H1 (cell line): ENCODE measurements around the gene ZBTB48. TPM values are rescaled to one million over a fixed set of nuclear protein-coding genes. Genes with fewer than 3 reads are reported as not detected.

Experiments used
- BRCA1 ChIP-seq: IDR thresholded peaks from 2 replicates; pipeline ENCODE4 v1.6.1; 2012; ENCODE audit warnings: low read depth, low read length, improper control_type of control experiment
- CEBPB ChIP-seq: IDR thresholded peaks from 2 replicates; pipeline ENCODE4 v1.6.1; 2012; ENCODE audit warnings: low read depth, low read length
- CTBP2 ChIP-seq: IDR thresholded peaks from 2 replicates; pipeline ENCODE4 v1.7.0; 2011; ENCODE audit warnings: borderline replicate concordance, mild to moderate bottlenecking, moderate library complexity, mixed read lengths, low read length; ENCODE audit not compliant: insufficient read depth, insufficient read length
- EZH2 ChIP-seq: fragments of 200-600 bp; sonication (generic); IDR thresholded peaks from 2 replicates; pipeline ENCODE4 v1.7.1; 2012; ENCODE audit warnings: low read depth, mild to moderate bottlenecking, moderate library complexity, low read length, inconsistent platforms; ENCODE audit not compliant: severe bottlenecking
- KDM5A ChIP-seq: fragments of 200-600 bp; IDR thresholded peaks from 2 replicates; pipeline ENCODE4 v1.7.1; 2012; ENCODE audit warnings: mild to moderate bottlenecking, low read length, inconsistent platforms, mixed read lengths
- MAFK ChIP-seq: IDR thresholded peaks from 2 replicates; pipeline ENCODE4 v1.6.1; 2012; ENCODE audit warnings: low read depth, mild to moderate bottlenecking, improper control_type of control experiment, low read length
- SAP30 ChIP-seq: fragments of 300-600 bp; sonication (generic); IDR thresholded peaks from 2 replicates; pipeline ENCODE4 v1.7.1; 2012; ENCODE audit warnings: low read length, moderate library complexity, mild to moderate bottlenecking, inconsistent platforms; ENCODE audit not compliant: insufficient read depth, insufficient replicate concordance
- SP2 ChIP-seq: IDR thresholded peaks from 2 replicates; pipeline ENCODE4 v1.6.1; 2012; ENCODE audit warnings: mild to moderate bottlenecking, low read length, inconsistent platforms
- SUZ12 ChIP-seq: fragments of 200-600 bp; sonication (generic); IDR thresholded peaks from 2 replicates; pipeline ENCODE4 v1.6.1; 2012; ENCODE audit warnings: mild to moderate bottlenecking, inconsistent platforms, low read length, moderate library complexity, mixed read lengths
- ZNF274 ChIP-seq: IDR thresholded peaks from 2 replicates; pipeline ENCODE4 v1.7.0; 2012; ENCODE audit warnings: low read length, borderline replicate concordance; ENCODE audit errors: extremely low read depth
- polyA plus RNA-seq, 7 experiments: library from polyadenylated mRNA; depleted of rRNA in 3 of 7; stranded (reverse) in 5 of 7; unstranded in 2 of 7; fragments of >200 nt in 5 of 7; fragments of 200-250 nt in 2 of 7; gene quantifications; 1 replicate in 5 of 7; 2 replicates in 1 of 7; 4 replicates in 1 of 7; pipeline versions ENCODE4 v1.2.1 to v1.2.3, GENCODE V29; 2011 to 2013; ENCODE audit warnings: missing spikeins in 2 of 7, mixed read lengths in 2 of 7
- small RNA-seq: library from polyadenylated mRNA; stranded (forward); fragments of <200 nt; extraction: miRNeasy Mini kit (QIAGEN cat#:217004); gene quantifications from one replicate; pipeline ENCODE3, GENCODE V24; 2013; ENCODE audit not compliant: insufficient read depth
- total RNA-seq: library from RNA; stranded (reverse); fragmentation: NEBNext Ultra II Directional; extraction: Animal tissue kit (Norgen Biotek cat#: 25700); gene quantifications from 2 replicates; pipeline ENCODE4 v1.2.1, GENCODE V29; 2021

ZBTB48 gene
- total and polyA plus RNA-seq, 2 of the 8 experiments (the other 6 are each of a cell fraction or from before 2014, with no cell fraction given) = 28.2 to 28.8 TPM

GRCh38 chr1:6638226-6638625 is 58.4 kb downstream of the ZBTB48 start (continued):
- TF ChIP-seq EZH2 = no peak
- no peak for TF ChIP-seq CTBP2
- no peak for TF ChIP-seq KDM5A
- TF ChIP-seq BRCA1 = no peak
- TF ChIP-seq MAFK = no peak
- no peak for TF ChIP-seq CEBPB
- no peak for TF ChIP-seq SAP30
- TF ChIP-seq SP2 = no peak
- TF ChIP-seq ZNF274 = no peak
- TF ChIP-seq SUZ12 = no peak

Small RNA genes within 50 kb of the gene (small RNA-seq; reads per million reads assigned to genes)
- not detected for gene RNU6-731P

Other genes starting within 250 kb of the ZBTB48 start
- gene ACOT7, start 186.2 kb upstream of the ZBTB48 start, total RNA-seq = 150 and 151 TPM in 2 replicates
- 214 and 263 TPM in 2 replicates for gene ACOT7, start 186.2 kb upstream of the ZBTB48 start, polyA plus RNA-seq (2011; rRNA removed)
- 0.15 and 0.36 TPM in 2 replicates for gene HES2, start 160.1 kb upstream of the ZBTB48 start, total RNA-seq
- 0.53 and 0.86 TPM in 2 replicates for gene HES2, start 160.1 kb upstream of the ZBTB48 start, polyA plus RNA-seq (2011; rRNA removed)
- 14.8 and 16.3 TPM in 2 replicates for gene ESPN, start 155.2 kb upstream of the ZBTB48 start, total RNA-seq
- 5.2 and 13.4 TPM in 2 replicates for gene ESPN, start 155.2 kb upstream of the ZBTB48 start, polyA plus RNA-seq (2011; rRNA removed)
- 9.3 and 10.7 TPM in 2 replicates for gene TNFRSF25, start 113.8 kb upstream of the ZBTB48 start, total RNA-seq
- gene TNFRSF25, start 113.8 kb upstream of the ZBTB48 start, polyA plus RNA-seq (2011; rRNA removed) = 19.5 and 26.1 TPM in 2 replicates
- gene PLEKHG5, start 88.3 kb upstream of the ZBTB48 start, total RNA-seq = 12.5 and 13.8 TPM in 2 replicates
- gene PLEKHG5, start 88.3 kb upstream of the ZBTB48 start, polyA plus RNA-seq (2011; rRNA removed) = 10.4 and 16.8 TPM in 2 replicates
- gene NOL9, start 25.5 kb upstream of the ZBTB48 start, total RNA-seq = 38.1 and 42.9 TPM in 2 replicates
- 11.6 and 17.1 TPM in 2 replicates for gene NOL9, start 25.5 kb upstream of the ZBTB48 start, polyA plus RNA-seq (2011; rRNA removed)
- gene TAS1R1, start 24.7 kb upstream of the ZBTB48 start, total RNA-seq = 0.13 TPM in 1 of 2 replicates, not detected in the other
- gene TAS1R1, start 24.7 kb upstream of the ZBTB48 start, polyA plus RNA-seq (2011; rRNA removed) = 0.17 and 0.26 TPM in 2 replicates
- gene KLHL21, start 22.9 kb downstream of the ZBTB48 start, total RNA-seq = 22.1 and 22.3 TPM in 2 replicates
- 11.9 and 25.4 TPM in 2 replicates for gene KLHL21, start 22.9 kb downstream of the ZBTB48 start, polyA plus RNA-seq (2011; rRNA removed)
- gene PHF13, start 33.7 kb downstream of the ZBTB48 start, total RNA-seq = 38.7 and 39.6 TPM in 2 replicates
- gene PHF13, start 33.7 kb downstream of the ZBTB48 start, polyA plus RNA-seq (2011; rRNA removed) = 11.7 and 16.5 TPM in 2 replicates
- 12.4 and 15.3 TPM in 2 replicates for gene THAP3, start 44.9 kb downstream of the ZBTB48 start, total RNA-seq
- 8.2 and 12.9 TPM in 2 replicates for gene THAP3, start 44.9 kb downstream of the ZBTB48 start, polyA plus RNA-seq (2011; rRNA removed)
- gene DNAJC11, start 121.8 kb downstream of the ZBTB48 start, total RNA-seq = 90.9 and 92.8 TPM in 2 replicates
- gene DNAJC11, start 121.8 kb downstream of the ZBTB48 start, polyA plus RNA-seq (2011; rRNA removed) = 43.9 and 64.3 TPM in 2 replicates
- gene CAMTA1, start 205.5 kb downstream of the ZBTB48 start, total RNA-seq = 119 and 131 TPM in 2 replicates
- gene CAMTA1, start 205.5 kb downstream of the ZBTB48 start, polyA plus RNA-seq (2011; rRNA removed) = 47.9 and 65.0 TPM in 2 replicates